NK-92 (cell line): ENCODE data around the gene AXIN2.
A peak's percentile ranks its signal among the peaks of the same experiment; 100 is the strongest.

Experiments
- DNase-seq: peaks from one replicate; lab custom pipeline; 2025; ENCODE audit not compliant: unreplicated experiment; lab: John Stamatoyannopoulos, UW

AXIN2 gene

GRCh38 chr17:65583921-65584603 lies 22.6 kb upstream of the AXIN2 start:
- no peak for DNase-seq

- DNase-seq = no peak
Measured at GRCh38 chr17:65576939-65577338, 15.5 kb upstream of the AXIN2 start.

- no peak for DNase-seq
Measured at GRCh38 chr17:65573282-65573602, 11.8 kb upstream of the AXIN2 start.

DNA sequence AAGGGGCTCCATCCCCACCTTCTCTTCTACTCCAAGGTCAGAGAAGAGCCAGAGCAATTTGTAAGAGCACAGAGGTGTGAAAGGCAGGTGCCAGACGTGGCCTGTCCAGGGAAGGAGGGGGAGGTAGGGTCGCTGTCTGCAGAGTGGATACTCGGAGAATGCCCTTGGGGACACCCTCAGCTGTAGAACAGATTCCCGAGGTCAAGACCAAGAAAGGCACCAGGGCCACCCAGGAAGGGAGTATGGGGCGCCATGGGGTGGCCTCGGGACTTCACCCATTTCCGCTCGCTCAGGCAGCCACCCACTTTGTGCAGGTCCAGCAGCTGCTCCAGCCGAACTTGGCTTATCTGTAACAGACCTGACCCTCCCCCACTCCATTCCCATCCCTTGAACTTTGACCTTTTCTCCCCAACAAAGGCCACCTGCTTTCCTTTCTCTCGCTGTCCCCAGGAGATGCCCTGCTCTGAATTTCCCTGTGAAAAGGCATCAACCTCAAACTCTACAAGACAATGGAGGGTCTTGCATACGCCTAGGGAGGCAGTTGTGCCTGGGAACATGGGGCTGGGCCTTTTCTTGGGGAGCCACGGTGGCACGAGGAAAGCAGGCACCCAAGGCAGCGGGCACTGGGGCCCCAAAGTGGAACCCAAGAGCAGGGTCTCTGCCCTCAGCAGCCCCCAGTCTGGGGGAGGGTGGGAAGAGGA lies 11.3 kb upstream of the AXIN2 start:
- DNase-seq = no peak

DNA sequence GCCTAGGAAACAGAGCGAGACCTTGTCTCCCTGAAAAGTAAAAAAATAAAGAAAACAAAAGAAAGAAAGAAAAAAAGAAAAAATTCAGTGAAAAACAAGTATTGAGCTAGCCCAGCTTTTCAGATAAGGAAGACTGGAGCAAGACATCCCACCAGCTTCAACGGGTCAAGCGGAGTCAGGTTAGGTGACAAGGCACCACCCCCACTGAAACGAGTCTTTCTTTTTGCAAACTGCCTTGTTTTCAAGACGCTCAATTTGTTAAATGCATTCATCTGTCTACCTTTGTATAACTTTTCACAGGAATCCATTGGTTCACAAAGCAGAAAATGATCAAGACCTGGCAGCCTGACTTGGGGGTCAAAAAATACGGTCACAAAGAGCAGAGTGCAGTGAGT lies 10.7 kb upstream of the AXIN2 start:
- DNase-seq = no peak

DNA sequence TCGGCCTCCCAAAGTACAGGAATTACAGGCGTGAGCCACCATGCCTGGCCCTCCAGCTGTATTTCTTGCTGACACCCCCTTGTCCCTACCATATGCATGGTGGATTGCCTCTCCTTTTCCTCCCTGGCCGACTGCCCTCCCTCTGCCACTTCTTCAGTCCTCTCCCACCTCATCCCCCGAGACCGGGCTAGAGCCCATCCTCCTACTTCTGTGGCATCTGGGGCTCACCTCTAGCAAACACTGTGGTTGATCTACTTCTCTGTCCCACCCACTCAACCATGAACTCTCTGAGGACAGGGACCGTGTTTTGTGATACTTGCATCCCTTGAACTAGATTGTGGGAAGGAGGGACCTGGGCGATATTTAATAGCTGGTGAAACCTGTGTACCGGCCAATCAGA lies 7.5 kb upstream of the AXIN2 start:
- no peak for DNase-seq

GRCh38 chr17:65567566-65567965 lies 6.1 kb upstream of the AXIN2 start:
- DNase-seq = no peak

- DNase-seq = no peak
Measured at GRCh38 chr17:65565559-65565958, 4.1 kb upstream of the AXIN2 start.

DNA sequence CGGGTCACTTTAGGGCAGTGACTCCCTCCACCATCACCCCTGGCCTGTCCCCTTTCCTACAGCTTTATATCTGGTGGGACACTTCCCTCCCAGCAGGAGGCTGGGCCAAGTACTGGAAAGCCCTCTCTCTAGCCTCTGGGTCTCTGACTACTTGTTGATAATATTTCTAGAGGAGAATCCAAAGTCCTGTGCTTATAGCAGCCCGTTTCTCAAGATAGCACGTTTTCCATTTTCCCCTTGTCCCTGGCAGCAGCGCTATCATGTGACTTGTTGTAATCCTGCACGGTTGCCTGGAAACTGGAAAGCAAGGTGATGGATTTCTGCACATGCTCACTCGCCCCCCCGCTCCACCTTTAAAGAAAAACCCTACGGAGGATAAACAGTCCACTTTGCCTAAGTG lies 3.3 kb upstream of the AXIN2 start:
- DNase-seq = no peak

- DNase-seq = no peak
Measured at GRCh38 chr17:65562206-65562531, 721 bp upstream of the AXIN2 start.

DNA sequence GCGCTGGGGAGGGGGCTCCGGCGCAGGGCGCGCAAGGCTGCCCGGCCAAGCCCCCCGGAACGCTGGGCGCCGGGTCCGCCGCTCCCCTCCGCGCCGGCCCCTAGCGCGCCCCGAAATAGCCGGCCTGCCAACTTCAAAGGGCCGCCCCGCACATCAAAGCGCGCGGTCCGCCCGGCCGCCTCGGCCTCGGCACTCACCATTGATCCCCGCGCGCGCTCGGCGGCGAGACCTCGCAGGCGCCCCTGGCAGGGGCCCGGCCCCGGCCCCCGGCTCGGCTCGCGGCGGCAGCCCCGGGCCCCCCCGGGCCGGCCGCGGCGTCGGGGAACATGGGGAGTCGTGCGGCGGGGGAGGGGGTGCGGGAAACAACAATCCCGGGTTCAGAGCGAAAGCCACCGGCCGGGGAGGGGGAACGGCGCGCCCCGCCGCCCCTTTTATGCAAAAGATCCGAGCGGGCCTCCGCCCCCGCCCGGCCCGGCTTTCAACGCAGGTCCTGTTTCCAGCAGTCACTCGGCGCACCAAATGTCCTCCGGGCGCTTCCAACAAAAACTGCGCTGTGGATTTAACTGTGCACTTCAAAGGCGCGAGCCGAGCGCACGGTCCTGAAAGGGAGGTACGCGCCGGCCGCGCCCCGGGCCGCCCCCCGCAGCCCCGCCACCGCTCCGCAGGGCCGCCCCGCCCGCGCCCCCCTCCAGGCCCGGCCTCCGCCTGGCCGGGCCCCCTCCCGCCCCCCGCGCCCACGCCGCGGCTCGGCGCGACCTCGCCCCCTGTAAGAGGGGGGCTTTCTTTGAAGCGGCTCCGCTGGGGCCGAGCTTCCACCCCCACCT lies 608 bp downstream of the AXIN2 start:
- no peak for DNase-seq

DNA sequence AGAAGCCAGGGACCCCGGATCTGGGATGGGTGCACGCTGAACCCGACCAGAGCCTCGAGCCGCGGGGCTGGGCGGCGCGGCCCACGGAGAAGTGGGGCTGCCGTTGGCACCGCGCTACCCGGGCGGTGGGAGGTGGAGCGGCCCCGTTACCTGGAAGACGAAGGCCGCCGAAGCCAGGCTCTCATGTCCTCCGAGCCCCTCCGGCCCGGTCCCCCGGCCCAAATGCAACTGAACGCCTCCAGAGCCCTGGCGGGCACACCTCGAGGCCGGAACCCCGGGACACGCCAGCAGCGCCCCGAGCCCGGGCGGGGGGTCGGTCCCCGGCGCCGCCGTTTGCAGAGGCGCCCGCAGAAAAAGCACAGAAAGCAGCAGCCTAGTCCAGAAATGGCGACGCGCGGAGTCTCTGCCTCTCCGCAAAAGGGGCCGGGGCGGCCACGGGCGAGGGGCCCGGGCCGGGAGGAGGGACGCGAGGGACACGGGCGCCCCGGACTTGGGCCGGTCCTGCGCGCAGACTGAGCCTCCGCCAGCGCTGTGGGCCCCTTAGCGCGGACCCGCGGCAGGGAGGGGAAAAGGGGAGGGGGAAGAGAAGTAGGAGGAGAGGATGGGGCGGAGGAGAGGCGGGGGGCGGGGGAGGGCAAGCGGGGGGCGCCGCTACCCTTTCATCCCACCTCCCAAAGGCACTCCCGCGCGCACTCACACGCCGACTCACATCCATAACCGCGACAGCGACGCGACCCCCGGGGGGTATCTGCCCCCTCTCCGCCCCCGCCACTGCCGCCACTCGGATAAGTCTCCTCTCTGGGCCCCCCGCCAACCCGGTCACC lies 1.4 kb downstream of the AXIN2 start:
- no peak for DNase-seq

- DNase-seq = no peak
Measured at GRCh38 chr17:65559461-65559803, 2.0 kb downstream of the AXIN2 start.

- no peak for DNase-seq
Measured at GRCh38 chr17:65558683-65559460, 2.6 kb downstream of the AXIN2 start.

GRCh38 chr17:65558311-65558682 lies 3.2 kb downstream of the AXIN2 start:
- DNase-seq = no peak

- no peak for DNase-seq
Measured at GRCh38 chr17:65557349-65558310, 3.8 kb downstream of the AXIN2 start.

DNA sequence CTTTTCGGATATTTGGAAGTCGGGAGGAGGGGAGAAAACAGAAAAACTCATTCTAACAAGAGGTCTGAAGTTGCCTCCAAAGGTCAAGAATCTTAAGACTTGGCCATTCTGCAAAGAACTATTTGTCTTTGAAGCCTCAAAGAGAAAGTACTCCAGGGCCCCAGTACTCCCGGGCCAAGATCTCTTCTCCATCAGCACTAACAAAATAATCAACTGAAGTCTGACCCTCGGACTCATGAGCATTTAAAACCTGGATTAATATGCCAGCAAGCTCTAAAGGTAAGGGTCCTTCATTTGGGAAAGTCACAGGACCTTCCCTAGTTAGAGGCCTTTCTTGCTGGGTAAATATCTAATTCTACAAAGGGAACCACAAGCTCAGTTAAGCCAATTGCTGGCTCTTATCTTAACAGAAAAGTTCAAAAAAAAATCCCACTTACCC lies 4.5 kb downstream of the AXIN2 start:
- no peak for DNase-seq

GRCh38 chr17:65556014-65556909 lies 5.2 kb downstream of the AXIN2 start:
- DNase-seq = peak; percentile 54
